Smooth muscle cell (in vitro differentiated cells): ENCODE data around the gene UBE2H. TPM values are rescaled to one million over a fixed set of nuclear protein-coding genes. Genes with fewer than 3 reads are reported as not detected.

Experiments
- DNase-seq: peaks from one replicate; lab custom pipeline; 2025; ENCODE audit not compliant: unreplicated experiment; lab: John Stamatoyannopoulos, UW
- H2AFZ ChIP-seq: fragments of 200-600 bp; sonication (generic); 2 replicates; pipeline ENCODE4 v1.6.0; 2016; ENCODE audit warnings: antibody characterized with exemption, low read depth, mild to moderate bottlenecking
- H3F3A ChIP-seq: fragments of 200-600 bp; sonication (generic); 2 replicates; pipeline ENCODE4 v1.6.0; 2017; ENCODE audit warnings: antibody characterized with exemption, low read depth
- H3K27ac ChIP-seq: fragments of 200-600 bp; sonication (generic); 2 replicates; pipeline ENCODE4 v1.5.1; 2016; ENCODE audit warnings: low read depth, mild to moderate bottlenecking
- H3K27me3 ChIP-seq: fragments of 200-600 bp; sonication (generic); 2 replicates; pipeline ENCODE4 v1.6.1; 2016; ENCODE audit warnings: low read depth, mild to moderate bottlenecking
- H3K36me3 ChIP-seq: fragments of 200-600 bp; sonication (generic); 2 replicates; pipeline ENCODE4 v1.5.1; 2016; ENCODE audit warnings: low read depth
- H3K4me1 ChIP-seq: fragments of 200-600 bp; sonication (generic); 2 replicates; pipeline ENCODE4 v1.5.1; 2016; ENCODE audit warnings: low read depth
- H3K4me2 ChIP-seq: fragments of 200-600 bp; sonication (generic); 2 replicates; pipeline ENCODE4 v1.6.0; 2016; ENCODE audit warnings: mild to moderate bottlenecking
- H3K4me3 ChIP-seq: fragments of 200-600 bp; sonication (generic); 2 replicates; pipeline ENCODE4 v1.5.1; 2016; ENCODE audit warnings: mild to moderate bottlenecking
- H3K79me2 ChIP-seq: fragments of 200-600 bp; sonication (generic); 2 replicates; pipeline ENCODE4 v1.6.0; 2016; ENCODE audit warnings: low read depth, mild to moderate bottlenecking
- H3K9ac ChIP-seq: fragments of 200-600 bp; sonication (generic); 2 replicates; pipeline ENCODE4 v1.6.0; 2016; ENCODE audit warnings: low read depth
- H3K9me3 ChIP-seq: fragments of 200-600 bp; sonication (generic); replicated peaks from 2 replicates; pipeline ENCODE4 v1.5.1; 2016; ENCODE audit warnings: low read depth
- H4K20me1 ChIP-seq: fragments of 200-600 bp; sonication (generic); 2 replicates; pipeline ENCODE4 v1.6.0; 2016; ENCODE audit warnings: low read depth
- CTCF ChIP-seq: fragments of 200-600 bp; sonication (generic); IDR thresholded peaks from 2 replicates; pipeline ENCODE4 v1.5.1; 2017; ENCODE audit warnings: borderline replicate concordance, mild to moderate bottlenecking, antibody characterized with exemption; ENCODE audit not compliant: insufficient read depth, poor library complexity, severe bottlenecking
- WGBS: methylation state at CpG from one replicate; pipeline ENCODE4 v1.1.7; 2016; ENCODE audit warnings: low lambda C conversion rate; 5-methylcytosine and 5-hydroxymethylcytosine counted together
- polyA plus RNA-seq: library from polyadenylated mRNA; unstranded; fragments of >200 nt; fragmentation: Nextera tagmentation; extraction: Ambion mirVana; gene quantifications from 2 replicates; pipeline ENCODE4 v1.2.1, GENCODE V29; 2016
- total RNA-seq: library from RNA; depleted of rRNA; stranded (reverse); fragments of >200 nt; gene quantifications from 2 replicates; pipeline ENCODE4 v1.2.3, GENCODE V29; 2014

UBE2H gene
- total and polyA plus RNA-seq, 2 experiments from 2014 or later: 66.1 to 94.5 TPM

- WGBS: 85% methylated on average over 9 of the region's 9 CpGs
- H2AFZ ChIP-seq: no peak overlapping the region
Measured at GRCh38 chr7:129793506-129794310, 159.1 kb downstream of the UBE2H start.

GRCh38 chr7:129792721-129793120 lies 160.0 kb downstream of the UBE2H start:
- WGBS: 81% methylated on average over 9 of the region's 9 CpGs
- Histone ChIP-seq H4K20me1 (no peaks in the 10 kb centered on the region), H3K9me3 (no peaks in the 10 kb centered on the region)

More at GRCh38 chr7:129793506-129794310, 159.1 kb downstream of the UBE2H start:
- Histone ChIP-seq H3K9ac (no peak overlapping the region), H3K4me3 (no peak overlapping the region), H3K36me3 (no peaks in the 10 kb centered on the region), H3K9me3 (no peaks in the 10 kb centered on the region), H4K20me1 (no peaks in the 10 kb centered on the region), H3K4me1 (no peaks in the 10 kb centered on the region), H3K4me2 (no peak overlapping the region), H3K27ac (no peak overlapping the region), H3F3A (no peaks in the 10 kb centered on the region), H3K27me3 (peaks cover 13% of the 10 kb centered on the region), H3K79me2 (no peaks in the 10 kb centered on the region)
- TF ChIP-seq CTCF: no peak
- DNase-seq: no peak

GRCh38 chr7:129790136-129790535 lies 162.6 kb downstream of the UBE2H start:
- H2AFZ ChIP-seq: no peak overlapping the region
- H3F3A ChIP-seq: no peaks in the 10 kb centered on the region
- H3K9ac ChIP-seq: no peak overlapping the region
- H3K4me2 ChIP-seq: no peak overlapping the region
- no peaks in the 10 kb centered on the region for H3K79me2 ChIP-seq
- no peaks in the 10 kb centered on the region for H4K20me1 ChIP-seq
- no peak for TF ChIP-seq CTCF
- DNase-seq: no peak
- H3K4me3 ChIP-seq: no peak overlapping the region
- H3K36me3 ChIP-seq: no peaks in the 10 kb centered on the region
- no peaks in the 10 kb centered on the region for H3K9me3 ChIP-seq
- H3K27ac ChIP-seq: no peak overlapping the region
- H3K27me3 ChIP-seq: peaks cover 49% of the 10 kb centered on the region
- H3K4me1 ChIP-seq: peaks cover 8% of the 10 kb centered on the region
- WGBS: 71% methylated on average over 6 of the region's 6 CpGs

More at GRCh38 chr7:129792721-129793120, 160.0 kb downstream of the UBE2H start:
- H3K36me3 ChIP-seq: no peaks in the 10 kb centered on the region
- no peaks in the 10 kb centered on the region for H3K79me2 ChIP-seq
- no peak overlapping the region for H2AFZ ChIP-seq
- DNase-seq: no peak
- no peaks in the 10 kb centered on the region for H3K4me1 ChIP-seq
- H3K4me3 ChIP-seq: no peak overlapping the region
- H3F3A ChIP-seq: no peaks in the 10 kb centered on the region
- no peak for TF ChIP-seq CTCF
- no peak overlapping the region for H3K4me2 ChIP-seq
- no peak overlapping the region for H3K9ac ChIP-seq
- peaks cover 23% of the 10 kb centered on the region for H3K27me3 ChIP-seq
- no peak overlapping the region for H3K27ac ChIP-seq

- Histone ChIP-seq H3K4me3 (no peak overlapping the region), H3K27ac (no peak overlapping the region), H3K4me1 (peaks cover 11% of the 10 kb centered on the region), H3K4me2 (no peak overlapping the region), H3K36me3 (no peaks in the 10 kb centered on the region), H2AFZ (no peak overlapping the region), H3K9ac (no peak overlapping the region), H3K79me2 (no peaks in the 10 kb centered on the region), H3K27me3 (peaks cover 54% of the 10 kb centered on the region), H3K9me3 (no peaks in the 10 kb centered on the region), H4K20me1 (no peaks in the 10 kb centered on the region), H3F3A (no peaks in the 10 kb centered on the region)
- no peak for DNase-seq
- WGBS: 82% methylated on average over 1 of the region's 1 CpG
- no peak for TF ChIP-seq CTCF
Measured at GRCh38 chr7:129789652-129790051, 163.1 kb downstream of the UBE2H start.
